Right lobe of liver (tissue), 6 donors: ENCODE data around the gene CARD19. TPM values are rescaled to one million over a fixed set of nuclear protein-coding genes. Genes with fewer than 3 reads are reported as not detected.

Experiments
- ATAC-seq, 4 donors: fragments of 200-7000 bp; cut with Tn5 transposase; one replicate each; pipeline ENCODE4 v1.9.1; 2020; ENCODE audit warnings: mild to moderate bottlenecking in 4 of 4, moderate library complexity in 4 of 4
- DNase-seq, 3 donors: peaks; one replicate each; pipeline ENCODE4 v3.0.0-alpha.2; 2020
- H3K27ac ChIP-seq, 3 donors: fragments of 200-600 bp; one replicate each; pipeline ENCODE4 v1.8.0; 2022
- H3K27me3 ChIP-seq, 2 donors: fragments of 200-600 bp; one replicate each; pipeline ENCODE4 v1.8.0; 2022
- H3K36me3 ChIP-seq, 4 donors: fragments of 200-600 bp; sonication (generic) in 1 of 4; one replicate each; pipeline versions ENCODE4 v1.5.1 to v1.8.0; 2017 to 2022; ENCODE audit warnings: control low read depth in 1 of 4
- H3K4me1 ChIP-seq, 4 donors: fragments of 200-600 bp; sonication (generic) in 1 of 4; one replicate each; pipeline versions ENCODE4 v1.5.1 to v1.8.0; 2017 to 2022; ENCODE audit warnings: control low read depth in 1 of 4
- H3K4me3 ChIP-seq, 3 donors: fragments of 200-600 bp; one replicate each; pipeline ENCODE4 v1.8.0; 2022
- H3K9me3 ChIP-seq, 4 donors: fragments of 200-600 bp; sonication (generic) in 1 of 4; one replicate each; pipeline versions ENCODE4 v1.5.1 to v1.8.0; 2017 to 2022; ENCODE audit warnings: control low read depth in 1 of 4
- POLR2A ChIP-seq: fragments of 450-650 bp; IDR thresholded peaks from one replicate; pipeline ENCODE4 v1.6.1; 2017; ENCODE audit warnings: antibody characterized with exemption, mild to moderate bottlenecking
- WGBS: methylation state at CpG from one replicate; pipeline ENCODE4 v1.1.6; 2018; ENCODE audit warnings: low coverage, low lambda C conversion rate; ENCODE audit not compliant: insufficient coverage; ENCODE audit errors: missing lambda C conversion rate; 5-methylcytosine and 5-hydroxymethylcytosine counted together
- intact Hi-C, 2 donors: fragments of 100-400 bp; cut with DNase I; formaldehyde crosslinking; loops; one replicate each; pipeline versions ENCODE4 v1.11.2 to v1.14.1; 2022
- long read RNA-seq: library from polyadenylated mRNA; unstranded; transcript quantifications from one replicate; pipeline ENCODE4 v2.0.0, GENCODE V29; 2019
- total RNA-seq, 6 experiments: library from RNA; depleted of rRNA in 2 of 6; stranded (reverse); fragments of >200 nt in 2 of 6; fragmentation: NEBNext Ultra II Directional in 3 of 6; extraction: Animal tissue kit (Norgen Biotek cat#: 25700) in 3 of 6; gene quantifications; one replicate each; pipeline versions ENCODE4 v1.1.0 to v1.2.4, GENCODE V29; 2016 to 2023
- TF ChIP-seq, protein P1 (sequence below), 4 donors: fragments of 200-600 bp in 3 of 4; fragments of 450-650 bp in 1 of 4; IDR thresholded peaks; one replicate each; pipeline versions ENCODE4 v1.5.1 to v1.8.0; 2016 to 2022; ENCODE audit warnings: antibody characterized with exemption in 4 of 4, mild to moderate bottlenecking in 2 of 4
- donor health status: DM: no; HTN: yes; CAD: no.
- donor health status: DM: no; HTN: no; CAD: no.
- donor health status: DM: no; HTN: no; CAD: no.
- donor health status: DM: no; HTN: yes; CAD: no.
- donor health status: DM: no; HTN: yes; CAD: no.

CARD19 gene, protein sequence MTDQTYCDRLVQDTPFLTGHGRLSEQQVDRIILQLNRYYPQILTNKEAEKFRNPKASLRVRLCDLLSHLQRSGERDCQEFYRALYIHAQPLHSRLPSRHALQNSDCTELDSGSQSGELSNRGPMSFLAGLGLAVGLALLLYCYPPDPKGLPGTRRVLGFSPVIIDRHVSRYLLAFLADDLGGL
- total RNA-seq: 10 to 100 TPM in 3 of 6 experiments, 1 to 10 TPM in 3; 6.3 to 31.7 (median 12.1) TPM
- long read RNA-seq: 0 reads

DNA sequence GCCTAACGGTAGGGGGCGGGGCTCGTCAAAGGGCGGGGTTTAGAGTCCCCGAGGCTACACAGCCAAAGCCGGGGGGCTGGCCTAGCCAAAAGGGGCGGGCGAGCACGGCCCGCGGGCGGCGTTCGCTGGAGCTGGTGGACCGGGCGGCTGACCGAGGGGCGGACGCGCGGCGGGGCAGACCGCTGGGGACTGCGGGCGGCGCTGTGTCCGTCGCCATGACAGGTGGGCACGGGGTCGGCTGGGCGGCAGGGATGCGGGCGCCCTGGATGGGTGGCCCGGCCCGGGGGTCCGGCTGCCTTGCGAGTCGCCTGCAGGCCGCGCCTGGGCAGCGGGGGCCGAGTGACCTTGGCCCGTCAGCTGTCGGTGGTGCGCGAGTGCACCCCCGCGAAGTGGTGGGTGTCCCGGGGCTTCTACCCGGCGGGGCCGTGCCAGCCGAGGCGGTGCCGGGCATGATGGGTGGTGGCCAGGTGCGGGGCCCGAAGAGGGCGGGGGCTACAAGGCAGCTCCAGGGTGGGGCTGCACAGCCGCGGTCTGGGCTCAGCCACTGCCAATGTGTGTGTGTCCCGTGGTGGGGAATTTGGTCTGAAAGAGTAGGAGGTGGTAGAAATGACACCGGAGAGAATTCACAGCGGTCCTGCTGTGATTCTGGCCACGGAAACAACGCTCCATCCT lies at the start of gene CARD19:
CARD19 (plus strand) TSS at position 87 of the 672 bp plus-strand sequence; CDS start at position 216, 129 bp downstream.
- WGBS: 2% methylated on average over 7 of the region's 65 CpGs

DNA sequence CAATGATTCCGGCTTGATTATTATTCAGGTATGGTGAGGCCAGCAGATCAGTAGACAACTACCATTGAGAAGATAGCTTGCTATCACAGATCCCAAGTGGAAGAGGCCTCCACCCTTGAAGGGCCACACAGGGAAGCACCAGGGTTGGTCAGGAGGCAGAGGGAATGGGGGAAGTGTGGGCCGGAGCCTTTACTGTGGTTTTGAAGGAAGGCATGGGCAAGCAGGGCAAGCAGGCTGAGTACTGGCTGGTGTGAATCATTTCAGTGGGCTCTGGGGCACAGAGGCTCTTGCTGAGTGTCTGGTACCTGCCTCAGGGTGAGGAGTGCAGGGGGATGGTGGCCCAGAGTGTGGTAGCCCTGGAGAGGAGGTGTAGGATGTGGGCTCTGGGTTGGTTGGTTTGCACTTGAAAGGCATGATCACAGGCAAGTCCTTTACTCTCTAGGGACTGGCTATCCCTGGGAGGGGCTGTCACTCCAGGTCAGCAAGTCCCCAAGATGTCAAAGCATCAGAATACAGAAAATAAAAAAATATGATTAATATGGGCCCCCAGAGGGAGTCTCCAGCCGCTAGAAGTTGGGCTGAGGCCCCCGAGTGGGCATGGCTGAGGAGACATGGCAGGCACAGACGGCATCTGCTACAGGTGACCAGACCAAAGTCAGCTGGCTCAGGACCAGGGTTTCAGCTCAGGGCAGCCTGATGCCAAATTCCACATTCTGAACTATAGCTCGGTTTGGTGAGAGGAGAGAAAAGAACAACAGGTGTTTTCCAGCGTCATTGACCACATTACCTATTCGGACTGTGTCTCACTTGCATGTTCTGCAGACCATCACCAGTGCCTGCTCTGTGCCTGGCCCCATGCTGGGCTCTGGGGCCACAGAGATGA lies 47.2 kb upstream of the CARD19 start:
- Histone ChIP-seq H3K4me3 (peak overlapping the region in 1 of 3 donors; percentile 32), H3K36me3 (no peaks in the 10 kb centered on the region), H3K27me3 (no peaks in the 10 kb centered on the region), H3K27ac (peak overlapping the region in 2 of 3 donors; percentile 68 to 83), H3K9me3 (no peaks in the 10 kb centered on the region), H3K4me1 (peaks cover 0 to 17% (median 7%) of the 10 kb centered on the region in 4 donors)
- intact Hi-C loops: no loop called here
- TF ChIP-seq, protein P1, sequence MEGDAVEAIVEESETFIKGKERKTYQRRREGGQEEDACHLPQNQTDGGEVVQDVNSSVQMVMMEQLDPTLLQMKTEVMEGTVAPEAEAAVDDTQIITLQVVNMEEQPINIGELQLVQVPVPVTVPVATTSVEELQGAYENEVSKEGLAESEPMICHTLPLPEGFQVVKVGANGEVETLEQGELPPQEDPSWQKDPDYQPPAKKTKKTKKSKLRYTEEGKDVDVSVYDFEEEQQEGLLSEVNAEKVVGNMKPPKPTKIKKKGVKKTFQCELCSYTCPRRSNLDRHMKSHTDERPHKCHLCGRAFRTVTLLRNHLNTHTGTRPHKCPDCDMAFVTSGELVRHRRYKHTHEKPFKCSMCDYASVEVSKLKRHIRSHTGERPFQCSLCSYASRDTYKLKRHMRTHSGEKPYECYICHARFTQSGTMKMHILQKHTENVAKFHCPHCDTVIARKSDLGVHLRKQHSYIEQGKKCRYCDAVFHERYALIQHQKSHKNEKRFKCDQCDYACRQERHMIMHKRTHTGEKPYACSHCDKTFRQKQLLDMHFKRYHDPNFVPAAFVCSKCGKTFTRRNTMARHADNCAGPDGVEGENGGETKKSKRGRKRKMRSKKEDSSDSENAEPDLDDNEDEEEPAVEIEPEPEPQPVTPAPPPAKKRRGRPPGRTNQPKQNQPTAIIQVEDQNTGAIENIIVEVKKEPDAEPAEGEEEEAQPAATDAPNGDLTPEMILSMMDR (IDR thresholded peaks at IDR 0.05): no peak
- no peak for TF ChIP-seq POLR2A
- 53% methylated on average over 4 of the region's 8 CpGs for WGBS
- peak; percentile 78 to 82 (median 80) for ATAC-seq
- DNase-seq: peak; percentile 61 to 87 (median 77)

More for the DNA sequence above, at the start of gene CARD19:
- TF ChIP-seq, protein P1 (IDR thresholded peaks at IDR 0.05): no peak
- TF ChIP-seq POLR2A: peak; percentile 99
- Histone ChIP-seq H3K27ac (peak within 1 kb of the TSS; percentile 80 to 98 (median 89)), H3K4me1 (peaks cover 0 to 9% (median 3%) of the 10 kb centered on the region in 4 donors), H3K9me3 (no peaks in the 10 kb centered on the region), H3K4me3 (peak within 1 kb of the TSS; percentile 98 to 100 (median 99)), H3K27me3 (no peaks in the 10 kb centered on the region), H3K36me3 (no peaks in the 10 kb centered on the region)
- DNase-seq (peak in 2 of 3 donors; percentile 73 to 75), ATAC-seq (peak in 1 of 4 donors; percentile 3)
- intact Hi-C loops: loop anchor here in 1 of 2 donors (10.0 kb wide), 1 partner anchor 91 kb away; no protein-coding TSS in a partner anchor

DNA sequence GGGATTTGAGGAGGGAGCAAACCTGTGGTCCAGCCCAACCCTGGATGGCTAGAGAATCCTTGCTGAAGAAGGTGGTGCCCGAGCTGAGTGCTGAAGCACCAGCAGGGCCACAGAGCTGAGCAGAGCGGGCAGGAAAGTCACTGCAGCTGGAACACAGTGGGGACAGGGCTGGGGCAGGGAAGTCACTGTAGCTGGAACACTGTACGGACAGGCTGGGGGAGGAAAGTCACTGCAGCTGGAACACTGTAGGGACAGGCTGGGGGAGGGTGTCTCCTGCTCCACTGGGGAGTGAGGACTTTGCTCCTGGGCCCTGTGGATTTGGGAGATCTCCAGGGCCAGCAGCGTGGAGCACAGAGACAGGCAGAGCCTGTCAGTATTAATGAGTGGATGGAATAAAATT lies 46.5 kb upstream of the CARD19 start:
- H3K4me3 ChIP-seq: peak overlapping the region in 1 of 3 donors; percentile 32
- TF ChIP-seq POLR2A: no peak
- TF ChIP-seq, protein P1 (IDR thresholded peaks at IDR 0.05): no peak
- DNase-seq (peak; percentile 74 to 92 (median 90)), ATAC-seq (peak; percentile 95 to 97 (median 96))
- WGBS: 60% methylated on average over 3 of the region's 4 CpGs
- intact Hi-C loops: no loop called here
- H3K36me3 ChIP-seq: no peaks in the 10 kb centered on the region
- H3K27me3 ChIP-seq: no peaks in the 10 kb centered on the region
- peaks cover 0 to 17% (median 7%) of the 10 kb centered on the region in 4 donors for H3K4me1 ChIP-seq
- H3K27ac ChIP-seq: peak overlapping the region in 2 of 3 donors; percentile 68 to 83
- no peaks in the 10 kb centered on the region for H3K9me3 ChIP-seq

DNA sequence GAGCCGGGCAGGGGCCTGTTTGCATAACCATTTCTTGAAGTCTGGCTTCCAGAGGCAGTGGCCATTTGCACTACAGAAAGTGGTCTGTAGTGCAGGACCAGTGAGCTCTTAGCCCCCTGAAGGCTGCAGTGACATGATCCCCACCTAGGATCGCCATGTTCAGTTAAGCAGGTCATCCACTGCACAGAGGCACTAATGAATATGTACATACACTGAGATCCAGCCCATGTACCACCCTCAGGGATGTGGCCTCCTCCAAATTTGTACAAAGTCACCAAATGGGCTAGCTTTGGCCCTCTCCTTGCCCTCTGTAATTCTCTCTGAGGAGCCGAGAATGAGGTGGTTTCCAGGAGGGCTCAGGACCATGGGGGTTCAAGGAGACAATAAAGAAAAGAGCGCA lies 45.8 kb upstream of the CARD19 start:
- Histone ChIP-seq H3K27me3 (no peaks in the 10 kb centered on the region), H3K4me3 (no peak overlapping the region), H3K4me1 (peaks cover 0 to 17% (median 7%) of the 10 kb centered on the region in 4 donors), H3K36me3 (no peaks in the 10 kb centered on the region), H3K9me3 (no peaks in the 10 kb centered on the region), H3K27ac (peak overlapping the region in 1 of 3 donors; percentile 83)
- 100% methylated on average over 3 of the region's 4 CpGs for WGBS
- intact Hi-C loops: no loop called here
- no peak for TF ChIP-seq POLR2A
- TF ChIP-seq, protein P1 (IDR thresholded peaks at IDR 0.05): no peak
- no peak for ATAC-seq
- peak in 1 of 3 donors; percentile 11 for DNase-seq
